A549 (cell line): Measurements from ENCODE around the gene ARL6. TPM values are rescaled to one million over a fixed set of nuclear protein-coding genes. Genes with fewer than 3 reads are reported as not detected.
A peak's percentile ranks its signal among the peaks of the same experiment; 100 is the strongest.

Experiments
- ATAC-seq, 2 experiments: fragments of 200-7000 bp in 1 of 2; fragments of >200 bp in 1 of 2; cut with Nextera tagmentation in 1 of 2; cut with Tn5 transposase in 1 of 2; 3 replicates each; pipeline versions ENCODE4 v1.8.0 to v1.9.1; 2018 to 2020; ENCODE audit warnings: mild to moderate bottlenecking in 1 of 2, moderate library complexity in 1 of 2
- CTCF ChIA-PET: fragments of 300-600 bp; sonication (Branson Sonifier 250); formaldehyde crosslinking; extraction: SDS; loops from one replicate; lab custom pipeline; 2021; ENCODE audit warnings: antibody characterized with exemption, inconsistent platforms; lab: Yijun Ruan, JAX
- POLR2A ChIA-PET: fragments of 350-600 bp; formaldehyde crosslinking; extraction: SDS; loops from one replicate; lab custom pipeline; 2021; ENCODE audit warnings: antibody characterized with exemption, inconsistent platforms; lab: Yijun Ruan, JAX
- DNase-seq, 2 experiments: peaks; one replicate each; pipeline versions ENCODE4 v3.0.0 to v3.0.0-alpha.2; 2011 to 2016; ENCODE audit warnings: low read depth in 1 of 2, low spot score in 1 of 2
- FAIRE-seq: peaks from 2 replicates; lab custom pipeline; 2011; peaks lifted over from hg19 to GRCh38; lab: Jason Lieb, UNC
- H3K27ac ChIP-seq, 2 experiments: fragments of >200 bp; sonication (Bioruptor Twin); formaldehyde crosslinking; 3 replicates each; pipeline ENCODE4 v1.5.1; 2016 to 2017
- H3K4me1 ChIP-seq: fragments of >200 bp; sonication (Bioruptor Twin); formaldehyde crosslinking; 3 replicates; pipeline ENCODE4 v1.6.1; 2016
- H3K4me2 ChIP-seq: fragments of >200 bp; sonication (Bioruptor Twin); formaldehyde crosslinking; 3 replicates; pipeline ENCODE4 v1.6.1; 2016
- H3K4me3 ChIP-seq: fragments of >200 bp; sonication (Bioruptor Twin); formaldehyde crosslinking; 3 replicates; pipeline ENCODE4 v1.5.1; 2016
- H3K9me3 ChIP-seq: fragments of >200 bp; sonication (Bioruptor Twin); formaldehyde crosslinking; 3 replicates; pipeline ENCODE4 v1.6.1; 2016
- CEBPB ChIP-seq, 2 experiments: fragments of >200 bp in 1 of 2; sonication (Bioruptor Twin) in 1 of 2; formaldehyde crosslinking in 1 of 2; IDR thresholded peaks; 2 replicates each; pipeline ENCODE4 v1.6.1; 2012 to 2016
- CHD2 ChIP-seq: fragments of 150-350 bp; IDR thresholded peaks from 2 replicates; pipeline ENCODE4 v1.6.1; 2014; ENCODE audit warnings: low read length; ENCODE audit not compliant: partially characterized antibody
- EHF ChIP-seq: fragments of 250-450 bp; sonication (Bioruptor Pico); IDR thresholded peaks from 2 replicates; pipeline ENCODE4 v1.5.0; 2020; ENCODE audit warnings: mild to moderate bottlenecking
- FOSL2 ChIP-seq, 2 experiments: fragments of 450-650 bp in 1 of 2; fragments of >200 bp in 1 of 2; sonication (Bioruptor Twin) in 1 of 2; formaldehyde crosslinking; IDR thresholded peaks; 2 replicates each; pipeline versions ENCODE4 v1.5.0 to v1.6.1; 2016 to 2020; ENCODE audit warnings: mild to moderate bottlenecking in 1 of 2, moderate library complexity in 1 of 2
- HDAC2 ChIP-seq: fragments of 200-600 bp; sonication (generic); IDR thresholded peaks from 2 replicates; pipeline ENCODE4 v1.6.1; 2016
- HOXB13 ChIP-seq: fragments of 250-450 bp; sonication (Bioruptor Pico); IDR thresholded peaks from 2 replicates; pipeline ENCODE4 v1.5.0; 2020; ENCODE audit warnings: low read depth, mild to moderate bottlenecking, moderate library complexity
- MAFK ChIP-seq: fragments of 450-650 bp; IDR thresholded peaks from 2 replicates; pipeline ENCODE4 v1.6.1; 2014; ENCODE audit not compliant: partially characterized antibody
- MAZ ChIP-seq: fragments of 150-350 bp; IDR thresholded peaks from 2 replicates; pipeline ENCODE4 v1.6.1; 2014; ENCODE audit warnings: antibody characterized with exemption, low read depth, low read length, borderline replicate concordance
- PHF8 ChIP-seq: fragments of 200-600 bp; sonication (generic); IDR thresholded peaks from 2 replicates; pipeline ENCODE4 v1.6.1; 2016; ENCODE audit warnings: low read depth, mild to moderate bottlenecking, antibody characterized with exemption, moderate library complexity, borderline replicate concordance
- RFX5 ChIP-seq: fragments of 450-650 bp; IDR thresholded peaks from 2 replicates; pipeline ENCODE4 v1.7.1; 2014; ENCODE audit warnings: antibody characterized with exemption, mild to moderate bottlenecking, moderate library complexity
- SMC3 ChIP-seq: fragments of >200 bp; sonication (Bioruptor Twin); formaldehyde crosslinking; IDR thresholded peaks from 3 replicates; pipeline ENCODE4 v1.6.1; 2018; ENCODE audit warnings: inconsistent platforms
- TFCP2L1 ChIP-seq: fragments of 250-450 bp; sonication (Bioruptor Pico); IDR thresholded peaks from 2 replicates; pipeline ENCODE4 v1.5.0; 2021; ENCODE audit warnings: mild to moderate bottlenecking
- ZC3H11A ChIP-seq: fragments of 450-650 bp; IDR thresholded peaks from 2 replicates; pipeline ENCODE4 v1.6.1; 2014; ENCODE audit warnings: antibody characterized with exemption, mild to moderate bottlenecking
- whole genome bisulfite sequencing: methylation state at CpG from one replicate; pipeline ENCODE4 v1.1.6; 2017; ENCODE audit errors: missing lambda C conversion rate; 5-methylcytosine and 5-hydroxymethylcytosine counted together
- polyA plus RNA-seq, 4 experiments: library from polyadenylated mRNA; depleted of rRNA in 3 of 4; stranded (reverse); fragments of >200 nt; fragmentation: RNase III in 1 of 4; extraction: RNeasy Plus Mini Kit Qiagen cat#74134 plus additional on column Dnase treatment in 1 of 4; gene quantifications; 2 replicates in 3 of 4; 3 replicates in 1 of 4; pipeline ENCODE4 v1.2.3, GENCODE V29; 2011 to 2017
- TF ChIP-seq, protein P1 (sequence below): fragments of >200 bp; sonication (Bioruptor Twin); formaldehyde crosslinking; IDR thresholded peaks from 3 replicates; pipeline ENCODE4 v1.6.1; 2016
- TF ChIP-seq, protein P2 (sequence below): fragments of 250-450 bp; sonication (Bioruptor Pico); IDR thresholded peaks from 2 replicates; pipeline ENCODE4 v1.5.0; 2021; ENCODE audit warnings: mild to moderate bottlenecking, moderate library complexity, borderline replicate concordance
- TF ChIP-seq, protein P3 (sequence below): fragments of 150-350 bp; IDR thresholded peaks from 2 replicates; pipeline ENCODE4 v1.6.1; 2014; ENCODE audit warnings: low read depth, mild to moderate bottlenecking, low read length
- TF ChIP-seq, protein P4 (sequence below): IDR thresholded peaks from 2 replicates; pipeline ENCODE4 v1.6.1; 2012
- TF ChIP-seq, protein P5 (sequence below): IDR thresholded peaks from 2 replicates; pipeline ENCODE4 v1.6.1; 2012

Gene ARL6
- polyA plus RNA-seq, 2 of the 4 experiments (the other 2 are of a cell fraction) = 7.3 to 11.7 TPM

DNA sequence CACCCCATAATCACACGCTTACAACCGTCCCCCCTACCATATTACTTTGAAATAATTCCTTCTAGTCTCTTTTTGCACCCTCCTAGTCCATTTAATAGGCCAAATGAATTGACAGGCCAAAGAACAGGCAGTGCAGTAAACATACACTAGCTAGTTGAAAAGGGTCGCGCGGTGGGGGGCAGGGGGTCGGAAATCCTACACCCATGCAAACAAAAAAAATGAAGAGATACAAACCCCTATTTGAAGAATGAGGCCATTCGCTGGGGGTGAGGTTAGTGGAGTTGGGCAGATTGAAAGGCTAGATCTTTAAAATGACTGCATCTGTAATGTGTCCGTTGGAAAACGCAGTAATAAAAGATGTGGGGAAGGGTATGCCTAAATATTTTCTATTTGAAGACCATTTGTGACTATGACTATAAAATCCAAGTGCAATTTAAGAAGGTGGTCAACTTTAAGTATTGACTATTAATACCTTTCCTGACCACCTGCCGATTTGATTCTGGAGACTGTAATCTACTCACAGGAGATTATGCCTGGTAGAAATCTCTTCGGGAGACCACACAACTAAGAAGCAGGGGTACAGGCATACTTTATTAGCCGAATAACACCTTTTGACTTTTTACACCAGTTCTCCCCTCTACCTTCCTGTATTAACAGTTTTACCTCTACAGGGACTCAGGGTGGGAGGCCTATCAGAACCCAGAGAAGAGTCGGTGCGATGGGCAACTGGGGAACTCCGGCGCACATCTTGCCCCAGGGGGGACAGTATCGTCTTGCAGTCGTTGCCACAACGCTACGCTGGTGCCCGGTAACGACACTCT lies 762 bp upstream of the ARL6 start:
- ATAC-seq = peak in 1 of 2 experiments; percentile 79; a peak in 3 of 6 replicates
- ChIA-PET CTCF (interaction anchor here (1.0 to 1.6 kb wide), 2 partner anchors 12 to 58 kb away, joined by 3 to 5 read pairs; partner anchors contain the start of gene CRYBG3), POLR2A (interaction anchor here (0.9 kb wide), 1 partner anchor 759 kb away, joined by 3 read pairs; the partner anchor contains the start of gene CLDND1)
- 47% methylated on average over 18 of the region's 22 CpGs for WGBS
- no peaks in the 10 kb centered on the region for H3K9me3 ChIP-seq
- TF ChIP-seq, protein P1, sequence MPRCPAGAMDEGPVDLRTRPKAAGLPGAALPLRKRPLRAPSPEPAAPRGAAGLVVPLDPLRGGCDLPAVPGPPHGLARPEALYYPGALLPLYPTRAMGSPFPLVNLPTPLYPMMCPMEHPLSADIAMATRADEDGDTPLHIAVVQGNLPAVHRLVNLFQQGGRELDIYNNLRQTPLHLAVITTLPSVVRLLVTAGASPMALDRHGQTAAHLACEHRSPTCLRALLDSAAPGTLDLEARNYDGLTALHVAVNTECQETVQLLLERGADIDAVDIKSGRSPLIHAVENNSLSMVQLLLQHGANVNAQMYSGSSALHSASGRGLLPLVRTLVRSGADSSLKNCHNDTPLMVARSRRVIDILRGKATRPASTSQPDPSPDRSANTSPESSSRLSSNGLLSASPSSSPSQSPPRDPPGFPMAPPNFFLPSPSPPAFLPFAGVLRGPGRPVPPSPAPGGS = 0 out of 3 replicates have a peak, but pooled peaks have one; percentile 3
- peak; percentile 79; the same call in 1 of the 2 replicates for TF ChIP-seq PHF8
- TF ChIP-seq, protein P2, sequence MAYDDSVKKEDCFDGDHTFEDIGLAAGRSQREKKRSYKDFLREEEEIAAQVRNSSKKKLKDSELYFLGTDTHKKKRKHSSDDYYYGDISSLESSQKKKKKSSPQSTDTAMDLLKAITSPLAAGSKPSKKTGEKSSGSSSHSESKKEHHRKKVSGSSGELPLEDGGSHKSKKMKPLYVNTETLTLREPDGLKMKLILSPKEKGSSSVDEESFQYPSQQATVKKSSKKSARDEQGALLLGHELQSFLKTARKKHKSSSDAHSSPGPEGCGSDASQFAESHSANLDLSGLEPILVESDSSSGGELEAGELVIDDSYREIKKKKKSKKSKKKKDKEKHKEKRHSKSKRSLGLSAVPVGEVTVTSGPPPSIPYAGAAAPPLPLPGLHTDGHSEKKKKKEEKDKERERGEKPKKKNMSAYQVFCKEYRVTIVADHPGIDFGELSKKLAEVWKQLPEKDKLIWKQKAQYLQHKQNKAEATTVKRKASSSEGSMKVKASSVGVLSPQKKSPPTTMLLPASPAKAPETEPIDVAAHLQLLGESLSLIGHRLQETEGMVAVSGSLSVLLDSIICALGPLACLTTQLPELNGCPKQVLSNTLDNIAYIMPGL (CRISPR knock-in tag) = no peak
- H3K27ac ChIP-seq = peak overlapping the region; percentile 82 to 91
- peak overlapping the region; percentile 59 for H3K4me3 ChIP-seq
- FAIRE-seq = no peak
- H3K4me2 ChIP-seq = peak overlapping the region; percentile 79
- peak; percentile 0 to 3 for DNase-seq
- peaks cover 10% of the 10 kb centered on the region for H3K4me1 ChIP-seq

DNA sequence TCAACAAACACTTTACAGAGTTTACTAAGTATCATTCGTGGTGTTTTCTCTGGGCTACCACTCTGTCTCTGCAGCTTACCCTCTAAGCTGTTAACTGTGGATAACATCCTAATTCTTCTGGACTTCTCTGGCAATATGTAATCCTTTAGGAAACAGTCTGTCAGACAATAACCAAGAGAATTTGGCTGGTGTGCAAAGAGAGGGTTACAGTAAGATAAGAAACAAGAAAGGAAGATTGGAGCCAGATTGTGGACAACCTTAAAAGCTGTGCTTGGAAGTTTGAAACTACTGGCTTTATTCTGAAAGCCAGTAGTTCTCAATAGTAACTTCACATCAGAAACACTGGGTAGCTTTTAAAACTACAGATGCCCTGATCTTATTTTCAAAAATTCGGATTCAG lies 778 bp downstream of the ARL6 start:
- Histone ChIP-seq H3K9me3 (no peaks in the 10 kb centered on the region), H3K4me1 (peaks cover 10% of the 10 kb centered on the region), H3K4me2 (peak overlapping the region; percentile 87), H3K4me3 (peak overlapping the region; percentile 59), H3K27ac (peak overlapping the region in 1 of 2 experiments; percentile 91; a peak in 3 of 6 replicates)
- no peak for DNase-seq
- 13% methylated on average over 2 of the region's 2 CpGs for WGBS
- no peak for FAIRE-seq
- TF ChIP-seq TFCP2L1 (no peak), HDAC2 (no peak), FOSL2 (IDR thresholded peaks at IDR 0.05) (no peak), FOSL2 (CRISPR knock-in tag; IDR thresholded peaks at IDR 0.05) (no peak), EHF (CRISPR knock-in tag) (no peak), MAFK (no peak), CEBPB (IDR thresholded peaks at IDR 0.05) (no peak), MAZ (no peak), HOXB13 (no peak), SMC3 (no peak), CHD2 (no peak), RFX5 (no peak), ZC3H11A (no peak)
- TF ChIP-seq, protein P3, sequence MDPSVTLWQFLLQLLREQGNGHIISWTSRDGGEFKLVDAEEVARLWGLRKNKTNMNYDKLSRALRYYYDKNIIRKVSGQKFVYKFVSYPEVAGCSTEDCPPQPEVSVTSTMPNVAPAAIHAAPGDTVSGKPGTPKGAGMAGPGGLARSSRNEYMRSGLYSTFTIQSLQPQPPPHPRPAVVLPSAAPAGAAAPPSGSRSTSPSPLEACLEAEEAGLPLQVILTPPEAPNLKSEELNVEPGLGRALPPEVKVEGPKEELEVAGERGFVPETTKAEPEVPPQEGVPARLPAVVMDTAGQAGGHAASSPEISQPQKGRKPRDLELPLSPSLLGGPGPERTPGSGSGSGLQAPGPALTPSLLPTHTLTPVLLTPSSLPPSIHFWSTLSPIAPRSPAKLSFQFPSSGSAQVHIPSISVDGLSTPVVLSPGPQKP = no peak
- TF ChIP-seq, protein P4, sequence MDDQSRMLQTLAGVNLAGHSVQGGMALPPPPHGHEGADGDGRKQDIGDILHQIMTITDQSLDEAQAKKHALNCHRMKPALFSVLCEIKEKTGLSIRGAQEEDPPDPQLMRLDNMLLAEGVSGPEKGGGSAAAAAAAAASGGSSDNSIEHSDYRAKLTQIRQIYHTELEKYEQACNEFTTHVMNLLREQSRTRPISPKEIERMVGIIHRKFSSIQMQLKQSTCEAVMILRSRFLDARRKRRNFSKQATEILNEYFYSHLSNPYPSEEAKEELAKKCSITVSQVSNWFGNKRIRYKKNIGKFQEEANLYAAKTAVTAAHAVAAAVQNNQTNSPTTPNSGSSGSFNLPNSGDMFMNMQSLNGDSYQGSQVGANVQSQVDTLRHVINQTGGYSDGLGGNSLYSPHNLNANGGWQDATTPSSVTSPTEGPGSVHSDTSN = no peak
- TF ChIP-seq, protein P5, sequence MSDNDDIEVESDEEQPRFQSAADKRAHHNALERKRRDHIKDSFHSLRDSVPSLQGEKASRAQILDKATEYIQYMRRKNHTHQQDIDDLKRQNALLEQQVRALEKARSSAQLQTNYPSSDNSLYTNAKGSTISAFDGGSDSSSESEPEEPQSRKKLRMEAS = no peak
- POLR2A ChIA-PET = no interaction called here
- no peak; a peak in 1 of 6 replicates for ATAC-seq
- CTCF ChIA-PET = interaction anchor here (1.6 kb wide), 1 partner anchor 56 kb away, joined by 5 read pairs; the partner anchor contains the start of gene CRYBG3
